ENCODE results near the gene ARCN1. TPM values are rescaled to one million over a fixed set of nuclear protein-coding genes. Genes with fewer than 3 reads are reported as not detected.
A peak's percentile ranks its signal among the peaks of the same experiment; 100 is the strongest.
"Not testable (repeated sequence)": the region's sequence is repeated elsewhere in the genome, so short reads cannot be mapped to it uniquely, and the experiment has no call there.

ARCN1 gene
- total RNA-seq, 1 donor from 2014 or later, result 73.9 TPM

DNA sequence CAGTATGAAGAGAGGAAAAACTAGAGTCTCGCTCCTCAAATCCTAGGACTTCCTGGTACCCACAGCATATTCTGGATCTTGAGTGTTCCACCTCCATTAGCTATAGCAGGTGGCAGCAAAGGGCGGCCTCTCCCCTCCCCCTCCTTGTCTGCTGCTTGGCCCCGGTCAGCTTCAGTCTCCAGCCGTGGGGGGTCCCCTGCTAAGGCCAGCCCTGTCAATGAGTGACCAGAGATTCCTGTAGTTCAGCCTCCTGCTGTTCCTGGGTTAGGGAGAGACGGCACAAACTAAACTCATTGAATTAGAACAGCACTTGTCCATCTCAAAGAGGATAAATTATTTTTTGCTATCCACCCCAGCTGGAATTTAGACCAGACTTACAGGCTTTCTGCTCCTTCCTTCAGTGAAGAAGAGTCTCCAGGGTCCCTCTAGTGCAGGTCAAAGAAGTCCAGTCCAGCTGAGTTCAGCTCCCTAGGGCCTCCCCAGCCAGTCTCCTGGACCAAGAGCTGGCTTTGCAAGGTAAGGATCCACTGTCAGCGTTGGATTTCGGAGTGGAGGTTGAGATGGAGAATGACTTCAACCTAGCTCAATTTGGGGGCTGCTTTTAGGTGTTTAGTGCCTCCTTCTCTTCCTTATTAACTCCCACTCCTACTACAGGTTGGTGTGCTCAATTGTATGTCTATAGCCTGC is 34.1 kb downstream of the ARCN1 start:
- no peak for DNase-seq

DNA sequence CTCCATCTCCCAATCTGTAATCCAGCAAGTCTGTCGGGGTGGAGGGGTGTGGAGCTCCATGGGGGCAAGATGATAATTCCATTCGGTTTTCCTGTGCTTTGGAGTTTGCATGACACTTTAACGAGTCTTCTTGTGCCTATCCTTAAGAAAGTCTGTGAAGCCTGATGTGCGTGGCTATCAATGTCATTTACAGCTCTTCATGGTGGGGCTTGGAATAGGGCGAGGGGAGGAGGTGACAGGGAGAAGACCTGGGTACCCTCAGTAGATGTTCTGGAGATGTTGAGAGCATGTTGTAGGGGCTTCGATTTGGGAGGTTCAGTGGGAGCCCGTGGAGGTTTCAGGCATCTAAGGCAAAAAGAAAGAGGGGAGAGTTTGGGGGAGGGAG is 34.6 kb downstream of the ARCN1 start:
- DNase-seq, result no peak

DNA sequence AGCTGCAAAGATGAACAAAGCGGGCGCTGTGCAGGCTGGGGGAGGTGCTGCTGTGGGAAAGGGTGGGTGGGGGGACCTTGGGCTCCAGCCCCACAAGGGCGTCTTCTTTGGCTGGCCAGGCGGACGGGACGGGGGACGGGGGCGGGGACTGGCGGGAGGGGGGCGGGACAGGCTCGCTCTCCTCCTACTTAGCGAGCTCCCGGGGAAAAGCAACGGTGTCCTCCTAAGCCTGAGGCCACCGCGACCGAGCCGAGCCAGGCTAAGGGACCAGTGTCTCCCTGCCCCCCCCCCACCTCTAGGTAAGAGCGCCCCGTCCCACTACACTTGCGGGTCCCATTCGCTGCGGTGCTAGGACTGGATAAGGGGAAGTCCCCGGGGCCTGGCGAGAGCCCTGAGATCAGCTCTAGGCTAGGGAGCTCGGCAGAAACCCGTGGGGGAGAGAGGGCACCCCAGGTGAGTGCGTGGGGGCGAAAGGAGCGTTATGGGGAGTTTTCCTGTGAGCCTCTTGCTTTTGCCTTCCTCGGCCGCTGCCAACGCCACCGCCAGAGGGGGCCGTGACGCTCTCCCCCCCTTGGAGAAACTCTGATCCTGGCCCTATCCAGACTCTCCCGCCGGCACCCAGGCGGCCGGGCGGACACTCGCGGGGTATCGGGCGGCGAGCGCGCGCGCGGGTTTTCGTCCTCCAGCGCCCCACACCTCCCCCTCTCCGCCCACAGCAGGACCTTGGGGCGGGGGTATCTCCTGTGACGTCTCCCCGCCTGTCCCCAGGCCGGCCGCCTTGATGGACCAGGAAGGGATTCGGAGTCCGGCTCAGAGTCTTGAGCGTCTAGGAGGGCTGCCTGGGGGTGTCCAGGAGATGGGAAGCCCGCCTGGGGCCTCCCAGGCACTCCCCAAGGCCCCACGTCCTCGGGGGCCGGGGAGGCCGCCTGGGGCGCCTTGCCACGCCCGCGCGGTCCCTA is 35.5 kb downstream of the ARCN1 start, which contains the start of gene PHLDB1:
Gene PHLDB1 (plus strand): TSS at position 215 of the 959 bp plus-strand sequence. CDS start 6,222 bp downstream, outside the sequence.
- DNase-seq, result peak; percentile 85

DNA sequence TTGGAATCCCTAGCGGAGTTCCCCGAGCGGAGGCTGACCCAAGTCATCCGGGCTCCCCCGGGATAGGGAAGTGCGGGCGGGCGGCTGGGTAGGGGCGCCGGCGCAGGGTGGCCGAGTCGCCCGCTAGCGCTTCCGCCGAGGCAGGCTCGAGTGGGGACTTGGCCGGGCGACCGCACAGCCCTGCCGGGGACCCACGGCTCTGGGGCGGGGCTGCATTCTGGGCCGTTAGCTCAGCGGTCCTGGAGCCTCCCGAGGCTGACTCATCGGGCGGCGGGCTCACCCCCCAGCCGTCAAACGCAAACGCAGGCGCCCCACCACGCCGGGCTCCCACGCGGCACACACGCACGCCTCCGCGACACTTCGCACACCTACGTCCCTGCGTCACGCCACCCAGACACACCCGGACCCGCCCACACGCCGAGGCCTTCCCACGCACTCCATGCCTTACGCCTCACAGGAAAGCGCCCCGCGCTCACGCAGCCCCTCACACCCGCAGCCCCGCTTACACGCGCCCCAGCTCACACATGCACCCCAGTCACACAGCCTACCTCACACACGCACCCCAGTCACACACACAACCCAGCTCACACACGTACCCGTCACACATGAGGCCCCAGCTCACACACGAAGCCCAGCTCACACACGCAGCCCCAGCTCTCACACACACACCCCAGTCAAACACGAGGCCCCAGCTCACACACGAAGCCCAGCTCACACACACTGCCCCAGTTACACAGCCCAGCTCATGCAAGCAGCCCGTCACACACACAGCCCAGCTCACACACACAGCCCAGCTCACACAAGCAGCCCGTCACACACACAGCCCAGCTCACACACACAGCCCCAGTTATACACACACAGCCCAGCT is 36.4 kb downstream of the ARCN1 start:
- peak; percentile 67 for DNase-seq

DNA sequence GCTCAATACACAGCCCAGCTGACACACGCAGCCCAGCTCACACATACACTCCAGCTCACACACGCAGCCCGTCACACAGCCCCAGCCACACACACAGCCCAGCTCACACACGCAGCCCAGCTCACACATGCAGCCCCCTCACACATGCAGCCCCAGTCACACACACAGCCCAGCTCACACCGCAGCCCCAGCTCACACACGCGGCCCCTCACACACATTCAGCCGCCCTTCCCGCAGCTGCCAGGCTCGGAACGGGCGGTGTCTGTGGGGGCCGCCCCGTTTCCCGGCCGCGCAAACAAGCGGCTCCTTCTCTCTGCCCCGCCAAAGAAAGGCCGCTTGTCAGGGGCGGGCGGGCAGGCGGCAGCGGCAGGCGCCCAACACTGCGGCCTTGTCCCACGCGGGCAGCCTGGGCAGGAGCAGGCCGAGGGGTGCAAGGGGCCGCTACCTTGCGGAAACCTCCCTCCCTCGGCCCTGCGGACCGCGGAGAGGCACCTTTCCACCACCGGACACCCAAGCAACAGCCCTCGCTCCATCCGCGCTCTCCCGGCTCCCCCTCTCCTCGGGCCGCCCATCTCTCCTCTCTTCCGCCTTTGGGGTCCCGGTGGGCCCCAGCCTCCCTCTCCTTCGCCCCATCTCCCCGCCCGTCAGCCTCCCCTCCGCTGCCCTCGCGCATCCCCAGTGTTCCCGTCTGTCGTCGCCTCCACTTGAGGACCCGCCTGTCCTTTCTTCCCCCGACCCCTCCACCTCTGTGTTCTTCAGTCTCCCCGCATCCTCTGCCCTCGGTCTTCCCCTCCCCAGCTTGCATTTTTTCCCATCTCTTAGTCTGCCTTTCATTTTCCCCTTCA is 37.4 kb downstream of the ARCN1 start:
- peak; percentile 54 for DNase-seq

DNA sequence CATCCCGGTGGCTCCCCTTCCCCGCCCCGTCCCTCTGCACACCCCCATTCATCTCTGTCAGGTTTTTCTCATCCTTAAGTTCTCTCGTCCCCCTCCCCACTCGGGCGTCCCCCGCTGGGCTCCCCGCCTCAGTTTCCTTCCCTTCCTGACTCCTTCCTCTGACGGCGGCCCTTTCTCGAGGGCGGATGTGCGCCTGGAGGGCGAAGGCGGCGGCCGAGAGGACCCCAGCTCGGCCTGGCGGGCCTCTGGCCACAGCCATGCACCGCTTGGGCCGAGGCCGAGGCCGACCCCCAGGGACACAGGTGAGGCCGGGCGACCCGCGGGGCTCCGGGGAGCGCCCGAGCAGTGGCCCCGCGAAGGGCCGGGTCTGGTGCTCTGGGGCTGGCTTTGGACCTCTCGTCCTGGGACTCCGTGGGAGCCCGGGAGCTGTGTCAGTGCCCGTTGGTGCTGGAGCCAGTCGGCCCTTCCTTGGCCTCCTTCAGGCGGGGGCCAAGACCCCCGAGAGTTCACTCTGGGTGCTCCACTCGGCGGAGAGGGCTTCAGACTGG is 38.1 kb downstream of the ARCN1 start:
- DNase-seq, result no peak

DNA sequence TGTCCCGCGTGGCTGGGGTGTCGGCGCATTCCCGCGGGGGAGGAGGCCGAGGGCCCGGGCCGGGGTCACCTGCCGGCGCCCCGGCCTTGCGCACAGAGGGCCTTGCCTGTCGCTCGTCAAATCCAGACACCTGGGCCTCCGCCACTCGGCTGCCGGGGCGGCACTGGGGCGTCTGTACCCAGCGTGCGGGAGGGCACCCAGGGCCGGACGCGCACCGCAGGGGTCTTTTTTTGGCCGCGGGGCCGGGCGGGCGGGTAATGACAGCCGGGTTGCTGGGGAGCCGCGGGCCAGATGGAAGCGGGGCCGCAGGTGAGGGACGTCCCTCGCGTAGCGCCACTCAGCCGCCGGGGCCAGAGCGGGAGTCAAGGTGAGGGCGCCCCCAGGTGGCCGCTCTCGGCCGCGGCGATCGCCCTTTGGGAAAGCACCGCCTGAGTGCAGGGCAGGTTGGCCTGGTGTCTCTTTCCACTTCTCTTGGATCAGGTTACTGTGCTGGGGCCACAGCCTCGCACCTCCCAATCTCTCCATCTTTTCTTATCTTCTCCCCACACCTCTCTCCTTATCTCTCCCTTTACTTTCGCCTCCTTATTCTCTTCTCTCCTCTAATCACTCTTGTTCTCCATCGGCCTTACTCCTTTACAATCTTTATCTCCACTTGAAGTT is 38.7 kb downstream of the ARCN1 start:
- DNase-seq, result no peak

DNA sequence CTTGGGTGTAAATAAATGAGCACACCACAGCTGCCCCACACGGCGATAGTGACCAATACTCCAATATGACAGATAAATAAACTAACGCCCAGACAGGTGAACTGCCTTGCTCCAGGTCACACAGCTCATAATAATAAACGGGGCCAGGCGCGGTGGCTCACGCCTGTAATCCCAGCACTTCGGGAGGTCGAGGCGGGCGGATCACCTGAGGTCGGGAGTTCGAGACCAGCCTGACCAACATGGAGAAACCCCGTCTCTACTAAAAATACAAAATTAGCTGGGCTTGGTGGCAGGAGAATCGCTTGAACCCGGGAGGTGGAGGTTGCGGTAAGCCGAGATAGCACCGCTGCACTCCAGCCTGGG is 39.2 kb downstream of the ARCN1 start:
- not testable (repeated sequence) for DNase-seq

DNA sequence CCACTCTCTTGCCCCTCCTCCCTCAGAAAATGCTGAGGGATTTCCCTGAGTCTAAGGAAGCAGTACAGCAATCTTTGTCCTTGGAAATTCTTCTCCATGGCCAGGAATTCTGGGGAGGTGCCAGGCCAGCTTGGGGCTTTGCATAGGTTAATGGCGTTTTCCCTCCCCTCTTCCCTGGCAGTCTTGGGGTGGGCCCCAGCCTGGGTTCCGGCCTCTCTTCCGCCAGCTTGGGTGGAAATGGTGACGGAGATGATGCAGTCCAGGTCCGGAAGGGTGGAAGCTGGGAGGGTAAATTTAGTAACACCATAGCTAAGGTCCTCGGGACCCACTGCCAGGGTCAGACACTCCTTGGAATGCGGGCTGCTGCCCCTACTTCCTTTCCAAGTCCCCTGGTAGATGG is 40.2 kb downstream of the ARCN1 start:
- DNase-seq, result no peak

DNA sequence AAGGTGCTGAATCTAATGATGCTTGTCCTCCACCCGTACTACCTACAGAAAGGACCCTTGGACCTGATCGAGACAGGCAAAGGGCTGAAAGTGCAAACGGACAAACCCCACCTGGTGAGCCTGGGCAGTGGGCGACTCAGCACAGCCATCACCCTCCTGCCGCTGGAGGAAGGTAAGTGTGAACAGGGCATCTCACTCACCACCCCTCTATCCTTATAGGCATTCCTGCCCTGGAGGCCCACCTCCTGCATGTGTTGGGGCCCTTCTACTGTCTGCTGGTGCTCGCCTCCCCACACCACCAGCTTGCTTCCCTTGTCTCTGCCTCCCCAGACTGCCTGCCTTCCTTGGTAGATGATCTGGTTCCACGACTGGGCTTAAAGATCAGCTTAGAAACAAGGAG is 42.3 kb downstream of the ARCN1 start:
- DNase-seq, result no peak

DNA sequence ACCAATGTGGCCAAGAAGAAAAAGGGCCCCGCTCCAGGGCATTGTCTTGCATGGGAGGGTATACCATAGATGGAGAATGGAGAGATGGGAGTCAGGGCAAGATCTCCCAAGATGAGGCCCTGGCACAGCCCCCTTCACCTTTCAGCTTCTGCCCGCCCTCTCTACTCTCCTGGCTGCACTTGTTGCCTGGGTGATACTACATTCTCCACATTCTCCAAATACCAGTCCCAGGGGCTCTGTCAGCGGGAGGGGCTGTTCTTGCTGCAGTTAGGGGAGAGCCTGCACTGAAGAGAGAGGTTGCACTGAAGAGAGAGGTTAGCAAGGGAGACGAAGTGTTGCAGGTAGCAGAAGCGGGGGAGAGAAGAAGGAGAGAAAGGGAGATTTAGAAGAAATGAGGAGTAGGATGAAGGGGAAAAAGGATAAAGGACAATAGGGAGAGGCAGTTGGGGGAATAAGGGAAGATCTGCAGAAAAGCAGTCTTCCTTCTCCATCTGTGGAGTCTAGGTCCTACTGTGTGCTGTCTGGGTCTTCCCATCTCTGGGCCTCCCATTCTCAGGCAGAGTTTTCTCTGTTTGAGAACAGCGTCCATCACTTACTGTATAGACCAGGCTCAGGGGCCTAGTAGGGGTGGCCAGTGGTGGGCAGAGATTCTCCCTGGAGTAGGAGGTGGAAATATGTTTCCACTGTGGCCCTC is 43.2 kb downstream of the ARCN1 start:
- no peak for DNase-seq

DNA sequence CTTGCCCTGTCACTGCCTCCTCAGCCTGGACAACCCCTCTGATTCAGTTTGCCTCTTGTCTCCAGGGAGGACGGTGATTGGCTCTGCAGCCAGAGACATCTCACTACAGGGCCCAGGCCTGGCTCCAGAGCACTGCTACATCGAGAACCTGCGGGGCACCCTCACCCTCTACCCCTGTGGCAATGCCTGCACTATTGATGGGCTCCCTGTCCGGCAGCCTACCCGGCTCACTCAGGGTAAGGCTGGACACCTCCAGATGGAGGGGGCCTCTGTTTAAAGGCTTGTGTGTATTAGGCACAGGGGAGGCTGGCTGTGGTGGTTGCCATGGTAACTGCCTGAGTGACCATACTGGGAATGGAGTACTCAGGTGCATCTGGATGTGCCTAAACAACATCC is 43.8 kb downstream of the ARCN1 start:
- no peak for DNase-seq

DNA sequence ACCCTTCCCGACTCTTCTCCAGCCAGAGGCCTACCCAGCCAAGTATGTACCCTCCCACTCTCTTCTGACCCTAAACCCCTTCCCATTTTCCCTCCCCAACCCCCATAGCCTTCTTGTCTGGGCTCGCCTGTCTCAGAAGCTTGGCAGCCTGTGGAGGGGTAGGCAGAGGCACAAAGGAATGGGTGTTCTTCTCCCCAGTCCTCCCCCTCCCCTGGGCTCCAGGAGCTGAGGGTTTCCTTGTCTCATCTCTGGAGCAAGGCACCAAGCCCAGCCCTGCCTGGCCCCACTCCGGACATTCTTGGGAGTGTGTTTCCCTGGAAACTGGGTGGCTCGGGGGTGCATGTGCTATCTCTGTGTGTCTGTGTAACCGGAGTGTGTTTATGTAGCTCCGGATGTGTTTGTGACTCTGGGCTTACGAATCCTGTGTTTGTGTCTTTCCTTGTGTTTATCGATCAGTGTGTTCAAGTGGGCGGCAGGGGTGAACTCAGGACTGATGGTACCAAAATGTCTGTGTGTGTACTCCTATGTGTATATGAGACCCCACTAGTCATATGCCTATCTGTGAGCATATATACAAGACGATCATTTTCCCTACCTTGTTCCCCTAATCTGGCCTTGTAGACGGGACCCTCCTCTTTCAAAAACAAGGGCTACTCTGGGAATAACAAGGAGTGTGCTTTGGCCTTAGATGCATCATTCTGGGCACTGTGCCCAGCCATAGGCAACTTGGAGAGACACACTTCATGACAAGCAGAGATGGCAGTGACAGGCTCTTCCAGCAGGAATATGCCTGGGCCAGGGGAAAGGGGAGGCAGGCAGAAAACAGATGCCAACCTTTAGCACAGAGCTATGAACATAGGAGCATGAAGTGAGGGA is 46.1 kb downstream of the ARCN1 start:
- peak; percentile 58 for DNase-seq

DNA sequence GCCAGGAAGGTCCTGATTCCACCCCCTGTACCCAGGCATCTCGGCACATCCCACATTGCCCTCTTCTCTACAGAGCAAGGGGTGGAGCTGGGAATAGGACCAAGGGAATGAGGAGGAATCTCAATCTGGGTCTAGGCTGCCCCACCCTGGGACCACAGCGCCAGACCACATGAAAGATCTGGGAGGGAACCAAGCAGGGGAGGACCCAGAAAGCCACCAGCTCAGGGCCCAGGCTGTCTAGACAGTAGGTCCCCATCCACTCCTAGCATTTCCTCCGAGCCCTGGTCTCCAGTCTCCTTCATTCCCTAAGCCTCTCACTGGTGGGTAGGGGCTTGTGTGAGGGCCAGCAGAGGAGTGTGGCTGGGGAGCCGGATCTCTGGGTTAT is 46.8 kb downstream of the ARCN1 start:
- no peak for DNase-seq

DNA sequence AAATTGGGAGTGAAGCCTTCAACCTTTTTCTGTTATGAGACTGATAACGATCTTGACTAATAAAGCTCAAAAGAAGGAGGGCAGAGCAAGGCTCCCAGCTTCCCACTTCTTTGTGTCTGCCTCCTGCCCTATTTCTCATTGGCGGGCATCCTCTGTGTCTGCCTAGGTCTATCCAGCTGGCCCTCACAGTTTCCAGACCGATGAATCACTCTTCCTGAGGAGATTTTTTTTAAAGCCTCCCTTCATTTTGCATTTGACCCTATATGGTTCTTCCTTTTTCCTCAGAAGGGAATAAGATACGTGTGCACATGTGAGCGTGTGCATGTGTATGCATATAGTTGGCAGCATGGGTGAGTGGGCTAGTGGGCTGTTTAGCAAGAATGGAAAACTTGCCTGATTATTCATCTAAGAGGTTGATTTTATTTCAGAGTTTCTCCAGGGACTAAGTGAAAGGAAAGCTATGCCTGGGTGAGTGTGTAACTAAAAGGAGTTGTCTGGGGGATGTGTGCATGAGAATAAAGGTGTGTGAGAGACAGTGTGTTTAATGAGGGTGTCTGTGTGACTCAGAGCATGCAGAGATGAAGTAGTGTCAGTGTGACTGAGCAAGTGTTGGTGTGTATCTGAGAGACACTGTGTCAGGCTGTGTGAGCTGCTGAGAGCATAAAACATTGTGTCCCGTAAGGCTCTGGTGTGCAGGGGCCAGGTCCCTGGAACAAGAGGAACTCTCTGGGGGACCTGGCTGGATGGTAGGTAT is 47.4 kb downstream of the ARCN1 start:
- DNase-seq, result peak; percentile 61

DNA sequence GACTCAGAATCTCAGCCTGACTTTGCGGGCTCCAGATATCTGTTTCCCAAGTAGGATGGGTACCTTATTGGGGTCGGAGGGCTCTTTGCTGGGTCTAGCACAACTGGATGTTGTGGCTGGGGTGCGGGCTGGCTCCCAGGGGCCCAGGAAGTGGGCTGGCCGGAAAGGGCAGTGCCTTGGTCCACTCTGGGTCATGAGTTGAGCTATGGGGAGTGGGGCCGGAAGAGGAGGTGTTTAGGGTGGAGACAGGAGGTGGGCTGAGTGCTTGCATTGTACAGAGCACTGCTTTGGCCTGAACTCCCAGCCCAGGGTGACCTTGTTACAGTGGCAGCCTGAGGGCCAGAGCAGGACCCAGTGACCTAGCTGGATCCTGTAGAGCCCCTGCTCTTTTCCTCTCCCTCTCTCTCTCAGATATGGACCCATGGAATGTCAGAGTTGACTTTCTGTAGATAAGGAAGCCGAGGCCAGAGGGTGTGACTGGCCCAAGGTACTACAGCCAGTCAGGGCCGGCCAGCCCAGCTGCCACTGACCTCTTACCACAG is 48.4 kb downstream of the ARCN1 start:
- DNase-seq, result no peak

DNA sequence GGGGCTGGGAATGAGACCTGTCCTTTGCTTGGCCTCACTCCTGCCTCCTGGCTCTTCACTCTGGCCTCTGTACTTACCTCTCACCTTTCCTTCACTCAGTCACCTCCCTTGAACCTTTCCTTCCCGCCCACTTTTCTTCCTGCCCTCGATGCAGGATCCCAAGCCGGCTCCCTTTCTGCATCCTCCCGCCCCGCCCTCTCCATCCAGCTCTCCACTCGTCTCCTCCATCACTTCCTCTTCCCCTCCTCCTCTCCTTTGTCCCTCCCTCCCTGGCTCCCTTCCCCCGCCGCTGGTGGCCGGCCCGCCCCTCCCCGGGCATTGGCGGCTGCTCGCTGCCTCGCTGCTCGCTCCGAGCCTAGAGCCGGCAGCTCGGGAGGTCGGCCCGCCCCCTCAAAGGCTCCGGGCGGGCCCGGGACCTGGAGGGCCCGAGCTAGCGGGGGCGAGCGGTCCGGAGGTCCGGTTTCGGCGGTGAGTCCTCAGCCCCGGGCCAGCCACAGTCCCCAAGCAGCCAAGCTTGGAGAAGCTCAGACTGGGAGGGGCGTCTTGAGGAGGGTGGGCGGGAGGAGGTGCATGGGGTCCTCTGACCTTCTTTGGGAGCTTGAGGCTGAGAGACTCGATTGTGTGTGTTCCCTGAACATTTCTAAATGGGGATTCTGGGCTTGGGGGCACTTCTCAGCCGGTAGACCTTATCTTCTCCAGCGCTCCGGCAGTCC is 49.0 kb downstream of the ARCN1 start:
- peak; percentile 80 for DNase-seq
